NCI-H2196 (cell line): ENCODE data around the gene APOC3.
"Not testable (repeated sequence)": the region's sequence is repeated elsewhere in the genome, so short reads cannot be mapped to it uniquely, and the experiment has no call there.

Source experiments
- DNase-seq: peaks from one replicate; lab custom pipeline; 2025; ENCODE audit not compliant: unreplicated experiment; lab: John Stamatoyannopoulos, UW

The APOC3 gene

GRCh38 chr11:116828632-116829524 is 829 bp upstream of the APOC3 start:
- DNase-seq = no peak

GRCh38 chr11:116830184-116830912 is 641 bp downstream of the APOC3 start:
- DNase-seq = no peak

DNA sequence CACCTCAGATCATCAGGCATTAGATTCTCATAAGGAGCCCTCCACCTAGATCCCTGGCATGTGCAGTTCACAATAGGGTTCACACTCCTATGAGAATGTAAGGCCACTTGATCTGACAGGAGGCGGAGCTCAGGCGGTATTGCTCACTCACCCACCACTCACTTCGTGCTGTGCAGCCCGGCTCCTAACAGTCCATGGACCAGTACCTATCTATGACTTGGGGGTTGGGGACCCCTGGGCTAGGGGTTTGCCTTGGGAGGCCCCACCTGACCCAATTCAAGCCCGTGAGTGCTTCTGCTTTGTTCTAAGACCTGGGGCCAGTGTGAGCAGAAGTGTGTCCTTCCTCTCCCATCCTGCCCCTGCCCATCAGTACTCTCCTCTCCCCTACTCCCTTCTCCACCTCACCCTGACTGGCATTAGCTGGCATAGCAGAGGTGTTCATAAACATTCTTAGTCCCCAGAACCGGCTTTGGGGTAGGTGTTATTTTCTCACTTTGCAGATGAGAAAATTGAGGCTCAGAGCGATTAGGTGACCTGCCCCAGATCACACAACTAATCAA is 2.2 kb downstream of the APOC3 start:
- DNase-seq = no peak

- DNase-seq = no peak
These were observed 2.9 kb downstream of the APOC3 start for GRCh38 chr11:116832350-116833290.

- no peak for DNase-seq
These were observed 3.7 kb downstream of the APOC3 start for GRCh38 chr11:116833491-116833815.

DNA sequence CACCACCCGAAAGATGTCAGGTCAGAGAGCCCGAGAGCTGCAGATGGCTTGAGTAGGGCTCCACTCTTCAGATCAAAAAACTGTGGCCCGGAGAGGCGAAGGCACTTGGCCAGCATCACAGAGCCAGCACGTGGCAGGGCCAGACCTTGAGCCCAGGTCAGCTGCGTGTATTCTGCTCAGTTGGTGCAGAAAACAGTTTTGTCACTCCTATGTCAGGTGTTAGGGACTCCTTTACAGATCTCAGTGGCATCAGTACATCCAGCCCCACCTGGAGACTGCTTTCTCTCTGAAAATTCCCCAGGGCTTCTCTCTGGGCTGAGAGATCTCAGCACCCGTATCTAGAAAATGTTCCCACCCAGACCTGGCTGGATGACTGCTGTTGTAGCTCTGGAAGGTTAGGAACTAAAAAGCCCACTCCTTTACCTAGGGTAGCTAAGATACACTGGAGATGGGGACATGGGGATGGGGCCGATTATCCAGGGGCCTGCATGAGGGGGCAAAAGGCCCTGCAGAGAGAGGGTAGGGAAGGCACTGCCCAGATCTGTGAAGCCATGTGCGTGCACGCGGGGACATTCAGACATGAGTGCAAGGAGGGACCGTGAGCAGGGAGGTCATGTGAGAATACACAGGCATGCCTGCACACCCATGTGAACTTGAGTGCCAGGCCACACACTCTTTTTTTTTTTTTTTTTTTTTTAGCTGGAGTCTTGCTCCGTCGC is 4.3 kb downstream of the APOC3 start:
- DNase-seq = no peak

DNA sequence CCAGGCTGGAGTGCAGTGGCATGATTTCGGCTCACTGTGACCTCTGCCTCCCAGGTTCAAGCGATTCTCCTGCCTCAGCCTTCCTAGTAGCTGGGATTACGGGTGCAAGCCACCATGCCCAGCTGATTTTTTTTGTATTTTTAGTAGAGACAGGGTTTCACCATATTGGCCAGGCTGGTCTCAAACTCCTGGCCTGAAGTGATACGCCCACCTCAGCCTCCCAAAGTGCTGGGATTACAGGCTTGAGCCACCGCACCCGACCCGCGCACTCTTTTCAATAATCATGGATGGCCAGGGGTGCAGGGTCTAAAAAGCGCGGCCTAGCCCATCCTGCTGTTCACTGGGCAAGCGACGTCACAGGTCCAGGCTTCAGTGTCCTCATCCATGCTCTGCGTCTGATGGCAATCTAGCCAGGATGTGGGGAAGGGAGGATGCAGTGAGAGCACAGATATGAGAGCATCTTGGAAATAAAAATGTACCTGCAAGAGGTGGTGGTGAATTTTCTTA is 4.9 kb downstream of the APOC3 start:
- DNase-seq = not testable (repeated sequence)

DNA sequence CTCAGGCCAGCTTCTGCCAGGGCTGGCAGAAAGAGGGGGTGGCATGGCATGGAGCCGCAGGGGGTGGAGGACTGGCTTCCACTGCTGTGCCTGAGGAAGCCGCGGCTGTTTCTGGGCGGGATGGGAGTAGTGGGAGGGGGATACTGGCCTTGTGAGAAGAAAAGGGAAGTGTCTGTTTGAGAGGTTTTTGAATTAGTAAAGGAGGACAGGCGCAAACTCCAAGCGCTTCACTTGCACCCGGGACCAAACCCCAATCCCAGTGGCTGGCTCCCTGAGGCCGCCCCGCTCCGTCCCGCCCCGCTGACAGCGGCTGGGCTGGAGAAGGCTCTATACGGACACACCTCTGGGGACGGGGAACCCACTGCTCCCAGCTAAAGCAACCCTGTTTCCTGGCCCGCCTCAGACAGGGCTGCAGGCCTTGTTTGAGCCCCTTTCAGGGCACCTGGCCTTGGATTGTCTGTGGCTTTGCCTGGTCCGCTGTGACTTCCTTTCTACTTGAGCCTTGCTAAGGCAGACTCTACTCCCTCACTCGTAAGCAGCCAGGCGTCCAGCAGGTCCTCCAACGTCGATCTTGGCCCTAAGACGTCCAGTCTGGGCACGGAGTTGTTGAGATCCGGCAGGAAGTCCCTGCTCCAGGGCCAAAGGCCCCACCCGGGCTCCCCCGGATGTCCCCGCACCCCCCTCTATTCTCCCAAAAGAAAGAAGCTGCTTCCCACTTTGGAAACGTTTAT is 5.5 kb downstream of the APOC3 start:
- no peak for DNase-seq

DNA sequence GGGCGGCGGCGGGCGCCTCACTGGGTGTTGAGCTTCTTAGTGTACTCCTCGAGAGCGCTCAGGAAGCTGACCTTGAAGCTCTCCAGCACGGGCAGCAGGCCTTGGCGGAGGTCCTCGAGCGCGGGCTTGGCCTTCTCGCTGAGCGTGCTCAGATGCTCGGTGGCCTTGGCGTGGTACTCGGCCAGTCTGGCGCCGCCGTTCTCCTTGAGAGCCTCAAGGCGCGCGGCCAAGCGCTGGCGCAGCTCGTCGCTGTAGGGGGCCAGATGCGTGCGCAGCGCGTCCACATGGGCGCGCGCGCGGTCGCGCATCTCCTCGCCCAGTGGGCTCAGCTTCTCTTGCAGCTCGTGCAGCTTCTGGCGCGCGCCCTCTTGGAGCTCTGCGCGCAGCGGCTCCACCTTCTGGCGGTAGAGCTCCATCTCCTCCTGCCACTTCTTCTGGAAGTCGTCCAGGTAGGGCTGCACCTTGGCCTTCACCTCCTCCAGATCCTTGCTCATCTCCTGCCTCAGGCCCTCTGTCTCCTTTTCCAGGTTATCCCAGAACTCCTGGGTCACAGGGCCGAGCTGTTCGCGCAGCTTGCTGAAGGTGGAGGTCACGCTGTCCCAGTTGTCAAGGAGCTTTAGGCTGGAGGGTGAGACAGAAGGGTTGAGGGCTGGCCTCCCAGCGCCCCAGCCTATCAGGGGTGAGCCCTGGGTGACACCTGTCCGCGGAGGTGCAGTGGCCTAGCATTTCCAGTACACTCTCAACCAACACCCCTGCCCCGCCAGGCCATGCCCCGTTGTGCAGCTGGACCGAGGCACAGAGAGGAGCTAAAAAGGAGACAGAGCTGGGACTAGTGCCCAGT is 6.3 kb downstream of the APOC3 start:
- peak; percentile 98 for DNase-seq

- DNase-seq = no peak
These were observed 6.9 kb downstream of the APOC3 start for GRCh38 chr11:116836632-116836991.

DNA sequence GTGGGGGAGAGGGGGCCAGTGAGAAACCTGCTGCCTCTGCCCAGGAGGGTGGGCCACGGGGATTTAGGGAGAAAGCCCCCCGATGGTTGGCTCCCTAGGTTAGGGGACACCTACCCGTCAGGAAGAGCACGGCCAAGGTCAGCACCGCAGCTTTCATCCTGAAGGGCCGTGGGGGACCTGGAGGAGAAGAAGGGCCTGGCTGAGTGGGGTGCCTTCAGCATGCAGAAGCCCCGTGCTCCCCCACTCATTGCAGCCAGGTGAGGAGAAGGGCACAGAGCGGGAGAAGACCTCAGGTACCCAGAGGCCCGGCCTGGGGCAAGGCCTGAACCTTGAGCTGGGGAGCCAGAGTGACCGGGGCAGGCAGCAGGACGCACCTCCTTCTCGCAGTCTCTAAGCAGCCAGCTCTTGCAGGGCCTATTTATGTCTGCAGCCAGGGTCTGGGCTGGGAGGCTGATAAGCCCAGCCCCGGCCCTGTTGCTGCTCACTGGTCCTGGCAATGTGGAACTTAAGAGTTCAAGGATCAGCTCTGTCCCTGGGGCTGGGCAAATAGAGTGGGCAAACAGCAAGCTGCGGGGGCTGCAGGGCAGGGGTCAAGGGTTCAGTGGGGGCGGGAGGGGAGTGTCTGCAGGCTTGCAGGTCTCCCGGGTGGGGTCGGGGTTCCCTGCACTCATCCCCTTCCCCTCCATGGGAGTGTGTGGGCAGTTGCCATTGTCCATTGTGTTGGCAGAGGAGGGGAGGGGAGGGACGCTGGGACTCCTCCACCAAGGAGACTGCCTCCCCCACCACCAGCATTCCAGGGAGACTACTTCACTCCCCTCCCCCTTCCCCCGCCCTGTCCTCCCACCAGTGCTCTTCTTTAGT is 7.8 kb downstream of the APOC3 start, which contains the start of gene APOA1:
TSS of gene APOA1 (minus strand) at position 392 of the 861 bp plus-strand sequence. CDS start at position 157, 235 bp downstream.
- DNase-seq = no peak

- no peak for DNase-seq
These were observed 8.8 kb downstream of the APOC3 start for GRCh38 chr11:116838321-116839084.

DNA sequence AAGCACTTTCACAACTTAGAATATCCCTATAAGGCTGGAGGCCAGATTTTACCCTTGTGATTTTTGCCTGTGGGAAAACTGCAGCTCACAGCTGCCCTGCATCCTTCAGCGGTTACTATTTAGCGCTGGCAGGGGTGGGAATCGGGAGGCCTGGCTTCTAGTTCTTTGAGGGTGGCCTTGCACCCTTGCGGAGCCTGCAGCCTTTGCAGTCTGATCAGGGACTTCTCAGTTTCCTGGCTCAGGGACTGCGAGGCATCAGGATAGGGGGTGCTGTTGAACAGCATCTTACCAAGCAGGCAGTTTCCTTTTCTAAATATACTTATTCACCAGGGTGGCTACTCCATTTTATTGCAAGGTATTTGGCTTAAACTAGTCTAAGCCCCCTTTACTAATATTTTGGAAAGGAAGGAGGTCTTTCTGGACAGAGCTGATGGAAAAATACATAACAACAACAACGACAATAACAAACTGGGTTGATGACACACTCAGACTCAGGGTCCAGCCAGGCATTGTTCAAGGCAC is 10.6 kb downstream of the APOC3 start:
- DNase-seq = no peak

GRCh38 chr11:116840746-116841296 is 11.1 kb downstream of the APOC3 start:
- DNase-seq = no peak

DNA sequence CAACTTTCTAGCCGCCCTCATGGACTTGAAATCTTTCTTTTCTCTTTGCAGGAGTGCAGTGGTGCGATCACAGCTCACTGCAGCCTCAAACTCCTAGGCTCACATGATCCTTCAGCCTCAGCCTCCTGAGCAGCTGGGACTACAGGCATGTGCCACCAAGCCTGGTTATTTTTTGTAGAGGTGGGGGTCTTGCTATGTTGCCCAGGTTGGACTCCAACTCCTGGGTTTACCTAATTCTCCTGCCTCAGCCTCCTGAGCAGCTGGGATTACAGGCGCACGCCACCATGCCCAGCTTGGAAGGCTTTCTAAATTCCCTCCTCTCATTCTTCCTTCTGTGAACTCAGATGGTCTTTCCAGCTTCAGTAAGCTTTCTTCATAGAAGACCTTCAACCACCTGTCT is 12.4 kb downstream of the APOC3 start:
- no peak for DNase-seq

DNA sequence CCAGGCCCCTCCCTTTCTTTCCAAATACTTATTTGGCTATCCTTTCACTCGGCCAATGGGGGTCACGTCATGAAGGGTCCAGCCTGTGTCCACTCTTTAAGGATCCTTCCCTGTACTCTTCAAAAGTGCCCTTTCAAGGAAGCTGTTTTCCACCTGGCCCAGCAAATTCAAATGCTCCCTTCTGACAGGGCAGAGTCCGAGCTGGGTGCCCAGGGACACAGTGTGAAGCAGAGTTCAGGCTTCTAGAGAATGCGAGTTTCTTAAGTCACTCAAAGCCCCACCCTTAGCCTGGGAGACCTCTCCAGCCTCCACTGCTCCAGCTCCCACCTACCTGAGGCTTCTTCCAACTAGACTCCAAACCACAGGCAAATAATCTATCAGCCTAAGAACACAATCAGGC is 13.2 kb downstream of the APOC3 start:
- no peak for DNase-seq
